Pulmonary artery endothelial cell (primary cell): ENCODE measurements around the gene EEF1AKMT4. TPM values are rescaled to one million over a fixed set of nuclear protein-coding genes. Genes with fewer than 3 reads are reported as not detected.

Source experiments
- DNase-seq: peaks from one replicate; pipeline ENCODE4 v3.0.0-alpha.2; 2011; ENCODE audit warnings: low read depth, low spot score
- total RNA-seq: library from RNA; depleted of rRNA; stranded (reverse); fragments of >200 nt; gene quantifications from 2 replicates; pipeline ENCODE4 v1.2.3, GENCODE V29; 2014

The EEF1AKMT4 gene
- 4.3 and 4.7 TPM in 2 replicates for total RNA-seq

- DNase-seq, result peak; percentile 95
Measured at GRCh38 chr3:184249412-184250166, at the start of gene EEF1AKMT4. TSS of gene EEF1AKMT4 (plus strand) at chr3:184249672. CDS start at chr3:184249695, 23 bp downstream.

DNA sequence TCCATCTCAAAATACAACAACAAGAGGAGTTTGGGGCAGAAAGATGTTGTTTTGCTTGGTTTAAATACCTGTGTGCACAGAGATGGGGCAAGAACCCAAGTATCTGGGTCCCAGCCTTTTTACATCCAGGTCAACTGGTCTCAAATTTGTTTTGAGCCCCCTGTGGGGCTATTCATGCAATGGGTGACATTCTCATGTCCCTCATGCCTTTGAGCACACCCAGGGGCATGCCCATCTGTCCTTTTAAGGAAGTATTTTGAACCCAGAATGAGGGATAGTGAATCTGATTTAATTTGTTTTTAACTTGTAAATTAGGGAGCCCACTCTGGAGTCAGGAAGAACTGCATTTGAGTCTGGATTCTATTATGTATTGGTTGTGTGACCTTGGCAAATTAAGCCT is 48.6 kb upstream of the EEF1AKMT4 start:
- DNase-seq, result no peak

GRCh38 chr3:184203526-184203925 is 45.9 kb upstream of the EEF1AKMT4 start:
- DNase-seq, result no peak

GRCh38 chr3:184209146-184209923 is 40.1 kb upstream of the EEF1AKMT4 start:
- no peak for DNase-seq

DNA sequence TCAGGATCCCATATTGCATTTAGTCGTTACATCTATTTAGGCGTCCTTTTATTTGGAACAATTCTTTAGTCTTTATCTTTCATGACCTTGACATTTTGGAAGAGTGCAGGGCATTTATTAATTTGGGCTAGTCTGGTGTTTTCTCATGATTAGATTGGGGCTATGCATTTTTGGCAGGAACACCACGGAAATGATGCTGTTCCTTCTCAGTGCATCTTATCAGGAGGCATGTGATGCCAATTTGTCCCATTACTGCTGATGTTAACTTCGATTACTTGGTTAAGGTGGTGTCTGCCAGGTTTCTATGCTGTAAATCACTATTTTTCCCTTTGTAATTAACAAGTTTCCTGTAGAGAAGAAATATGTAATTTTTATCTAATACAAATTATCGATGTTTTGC is 38.2 kb upstream of the EEF1AKMT4 start:
- DNase-seq, result no peak

DNA sequence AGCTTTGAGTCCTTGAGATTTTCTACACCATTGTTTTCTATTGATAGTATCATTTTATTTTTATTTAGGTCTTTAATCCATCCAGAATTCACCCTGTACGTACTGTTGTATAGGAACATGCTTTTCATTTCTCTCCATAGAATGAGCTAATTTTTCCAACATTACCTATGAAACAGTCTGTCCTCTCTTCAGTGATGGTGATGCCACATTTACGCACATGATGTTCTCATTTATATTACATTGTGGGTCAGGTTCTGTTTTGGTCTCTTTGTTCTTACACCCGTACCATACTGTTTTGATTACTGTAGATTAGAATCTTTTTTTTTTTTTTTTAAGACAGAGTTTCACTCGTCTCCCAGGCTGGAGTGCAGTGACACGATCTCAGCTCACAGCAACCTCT is 37.8 kb upstream of the EEF1AKMT4 start:
- no peak for DNase-seq

DNA sequence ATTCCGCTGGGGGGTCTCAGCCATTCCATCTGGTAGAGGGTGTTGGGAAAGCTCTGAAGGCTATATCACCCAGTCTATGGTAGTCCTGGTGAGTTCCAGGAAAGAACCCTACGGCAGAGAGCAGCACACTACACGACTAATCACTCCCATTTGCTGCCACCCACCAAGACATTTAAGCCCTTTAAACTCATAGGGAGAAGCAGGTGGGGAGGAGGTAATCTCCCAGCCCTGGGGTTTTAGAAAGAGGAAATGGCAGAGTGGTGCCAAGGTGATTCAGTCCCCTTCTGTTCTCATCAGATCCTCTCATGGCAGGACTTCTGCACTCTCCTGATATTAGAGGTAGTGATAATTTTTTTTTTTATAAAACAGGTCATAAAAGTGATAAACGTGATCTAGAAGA is 30.7 kb upstream of the EEF1AKMT4 start:
- no peak for DNase-seq

DNA sequence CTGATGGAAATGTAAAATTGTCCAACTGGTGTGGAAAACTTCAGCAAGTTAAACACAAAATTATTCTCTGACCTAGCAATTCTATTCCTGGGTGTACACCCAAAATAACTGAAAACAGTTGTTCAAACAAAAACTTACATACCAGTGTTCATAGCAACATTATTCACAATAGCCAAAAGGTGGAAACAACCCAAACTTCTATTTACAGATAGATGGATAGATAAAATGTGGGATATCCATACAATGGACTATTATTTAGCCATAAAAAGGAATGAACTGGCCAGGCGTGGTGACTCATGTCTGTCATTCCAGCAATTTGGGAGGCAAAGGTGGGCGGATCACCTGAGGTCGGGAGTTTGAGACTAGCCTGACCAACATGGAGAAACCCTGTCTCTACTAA is 27.0 kb upstream of the EEF1AKMT4 start:
- no peak for DNase-seq

- no peak for DNase-seq
Measured at GRCh38 chr3:184223946-184224345, 25.5 kb upstream of the EEF1AKMT4 start.

GRCh38 chr3:184227481-184227935 is 22.0 kb upstream of the EEF1AKMT4 start:
- no peak for DNase-seq

GRCh38 chr3:184228376-184229137 is 20.9 kb upstream of the EEF1AKMT4 start:
- DNase-seq, result no peak

- no peak for DNase-seq
Measured at GRCh38 chr3:184229394-184230080, 19.9 kb upstream of the EEF1AKMT4 start, which contains the start of gene VWA5B2. TSS of gene VWA5B2 (plus strand) at chr3:184229585. CDS start at chr3:184230529, 944 bp downstream.

GRCh38 chr3:184230081-184230602 is 19.3 kb upstream of the EEF1AKMT4 start:
- DNase-seq, result no peak

DNA sequence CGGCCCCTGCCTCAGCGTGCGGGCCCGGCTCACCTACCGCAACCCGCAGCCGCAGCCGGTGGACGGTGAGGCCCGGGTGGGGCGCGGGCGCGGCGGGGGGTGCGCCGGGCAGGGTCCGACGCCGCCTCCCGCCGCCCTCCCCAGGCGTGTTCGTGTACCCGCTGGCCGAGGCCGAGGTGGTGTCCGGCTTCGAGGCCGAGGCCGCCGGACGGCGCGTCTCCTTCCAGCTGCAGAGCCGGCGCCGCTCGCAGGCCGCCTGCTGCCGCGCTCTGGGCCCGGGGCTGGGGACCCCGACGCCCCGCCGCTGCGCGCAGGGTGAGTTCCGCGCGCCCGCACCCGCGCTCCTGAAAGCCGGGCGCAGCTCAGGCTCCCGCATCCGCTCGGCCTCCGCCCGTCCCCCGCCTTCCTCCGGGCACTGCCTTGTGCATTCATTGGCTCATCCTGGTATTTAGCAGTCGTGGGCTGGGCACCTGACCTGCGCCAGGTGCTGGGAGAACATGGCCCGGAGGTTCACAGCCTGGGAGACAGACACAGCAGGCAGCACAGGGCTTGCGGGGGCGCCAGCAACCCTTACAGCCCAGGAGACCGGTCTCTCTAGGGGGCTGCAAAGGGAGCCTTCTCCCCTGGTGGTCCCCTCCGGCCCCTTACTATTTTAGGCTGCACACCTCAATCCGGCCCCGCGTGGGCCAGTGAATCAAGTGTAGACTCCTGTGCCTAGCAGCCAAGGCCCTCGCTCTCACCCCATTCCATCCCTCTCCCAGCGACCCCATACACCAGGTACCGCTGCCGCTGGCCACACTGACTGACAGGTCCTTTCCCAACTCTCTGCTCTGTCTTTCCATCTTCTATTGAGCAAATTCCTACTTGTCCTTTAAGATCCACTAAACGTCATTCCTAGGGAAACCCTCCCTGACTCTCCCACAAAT is 18.6 kb upstream of the EEF1AKMT4 start:
- DNase-seq, result no peak

- no peak for DNase-seq
Measured at GRCh38 chr3:184231671-184232070, 17.8 kb upstream of the EEF1AKMT4 start.

- no peak for DNase-seq
Measured at GRCh38 chr3:184233127-184233843, 16.2 kb upstream of the EEF1AKMT4 start.

DNA sequence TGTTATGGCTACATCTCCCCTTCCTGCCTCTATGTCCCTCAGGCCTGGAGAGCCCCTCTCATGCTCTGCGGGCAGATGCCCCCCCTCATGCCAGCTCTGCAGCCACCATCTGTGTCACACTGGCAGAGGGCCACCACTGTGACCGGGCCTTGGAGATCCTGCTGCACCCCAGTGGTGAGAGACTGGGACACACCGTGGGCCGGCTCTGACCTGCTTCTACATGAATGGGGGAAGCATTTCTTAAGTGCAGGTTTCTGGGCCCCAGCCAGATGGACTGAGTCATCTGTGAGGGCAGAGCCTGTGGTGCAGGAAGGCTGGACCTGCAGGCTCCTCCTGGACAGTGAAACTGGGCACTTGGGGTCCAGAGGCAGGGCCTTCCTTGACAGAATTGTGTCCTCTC is 15.2 kb upstream of the EEF1AKMT4 start:
- DNase-seq, result peak; percentile 26

GRCh38 chr3:184234671-184235380 is 14.6 kb upstream of the EEF1AKMT4 start:
- DNase-seq, result no peak
